Omental fat pad (tissue), 4 donors: ENCODE measurements around the gene AGAP1. TPM values are rescaled to one million over a fixed set of nuclear protein-coding genes. Genes with fewer than 3 reads are reported as not detected.

Experiments
- ATAC-seq: fragments of 150-250 bp; one replicate; pipeline ENCODE4 v1.9.1; 2016; ENCODE audit warnings: mild to moderate bottlenecking, moderate library complexity; ENCODE audit not compliant: low FRiP score
- DNase-seq: peaks from one replicate; pipeline ENCODE4 v3.0.0-alpha.2; 2019; ENCODE audit warnings: low spot score
- total RNA-seq, 4 donors: library from RNA; depleted of rRNA; stranded (reverse); fragments of >200 nt; gene quantifications; one replicate each; pipeline ENCODE4 v1.1.0, GENCODE V29; 2016
- TF ChIP-seq, protein P1 (sequence below), 3 donors: fragments of 450-650 bp; IDR thresholded peaks; one replicate each; pipeline ENCODE4 v1.5.1; 2016 to 2017; ENCODE audit warnings: antibody characterized with exemption in 3 of 3, mild to moderate bottlenecking in 3 of 3, moderate library complexity in 2 of 3

AGAP1 gene
- total RNA-seq, 4 donors from 2014 or later = 15.5 to 24.3 (median 16.2) TPM

DNA sequence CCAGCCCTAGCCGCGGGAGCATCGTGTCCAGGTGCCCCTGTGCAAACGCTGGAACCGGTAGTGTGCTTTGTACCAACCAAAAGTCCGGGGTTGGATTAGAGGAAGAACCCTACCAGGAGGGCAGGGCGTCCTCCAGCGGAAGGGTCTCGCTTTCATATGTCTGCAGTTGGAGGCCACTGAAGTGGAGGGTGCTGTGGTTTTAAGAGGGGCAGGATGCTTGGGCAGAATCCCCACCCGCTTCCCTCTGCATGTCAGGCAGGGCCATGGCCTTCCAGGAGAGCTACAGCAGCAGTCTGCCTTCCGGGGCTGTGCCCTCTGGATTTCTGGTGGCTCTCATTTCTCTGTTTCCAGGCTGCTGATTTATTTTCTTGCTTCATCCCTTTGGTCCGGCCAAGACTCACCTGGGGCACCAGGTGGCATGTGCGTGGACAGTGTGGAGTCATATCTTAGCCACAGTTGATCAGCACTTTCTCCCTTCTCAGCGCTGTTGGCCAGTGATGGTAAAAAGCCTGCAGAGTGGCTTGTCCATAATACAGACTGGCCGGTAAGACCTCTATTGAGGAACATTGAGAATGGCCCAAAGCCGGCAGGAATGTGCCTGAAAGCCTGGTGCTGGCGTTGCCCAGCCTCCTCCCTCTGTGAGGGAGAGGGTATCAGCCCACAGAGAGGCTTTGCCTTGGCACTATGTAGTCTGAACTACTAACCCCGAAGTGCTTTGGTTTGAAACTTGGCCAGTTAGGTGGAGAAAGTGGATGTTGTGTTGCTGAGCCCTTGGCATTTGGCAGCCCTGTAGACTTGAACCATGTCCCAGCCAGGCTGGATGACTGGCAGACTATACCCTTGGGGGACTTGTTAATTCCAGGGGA, 1.8 kb downstream of the AGAP1 start:
- ATAC-seq = no peak
- DNase-seq = no peak
- TF ChIP-seq, protein P1, sequence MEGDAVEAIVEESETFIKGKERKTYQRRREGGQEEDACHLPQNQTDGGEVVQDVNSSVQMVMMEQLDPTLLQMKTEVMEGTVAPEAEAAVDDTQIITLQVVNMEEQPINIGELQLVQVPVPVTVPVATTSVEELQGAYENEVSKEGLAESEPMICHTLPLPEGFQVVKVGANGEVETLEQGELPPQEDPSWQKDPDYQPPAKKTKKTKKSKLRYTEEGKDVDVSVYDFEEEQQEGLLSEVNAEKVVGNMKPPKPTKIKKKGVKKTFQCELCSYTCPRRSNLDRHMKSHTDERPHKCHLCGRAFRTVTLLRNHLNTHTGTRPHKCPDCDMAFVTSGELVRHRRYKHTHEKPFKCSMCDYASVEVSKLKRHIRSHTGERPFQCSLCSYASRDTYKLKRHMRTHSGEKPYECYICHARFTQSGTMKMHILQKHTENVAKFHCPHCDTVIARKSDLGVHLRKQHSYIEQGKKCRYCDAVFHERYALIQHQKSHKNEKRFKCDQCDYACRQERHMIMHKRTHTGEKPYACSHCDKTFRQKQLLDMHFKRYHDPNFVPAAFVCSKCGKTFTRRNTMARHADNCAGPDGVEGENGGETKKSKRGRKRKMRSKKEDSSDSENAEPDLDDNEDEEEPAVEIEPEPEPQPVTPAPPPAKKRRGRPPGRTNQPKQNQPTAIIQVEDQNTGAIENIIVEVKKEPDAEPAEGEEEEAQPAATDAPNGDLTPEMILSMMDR (IDR thresholded peaks at IDR 0.05) = no peak

DNA sequence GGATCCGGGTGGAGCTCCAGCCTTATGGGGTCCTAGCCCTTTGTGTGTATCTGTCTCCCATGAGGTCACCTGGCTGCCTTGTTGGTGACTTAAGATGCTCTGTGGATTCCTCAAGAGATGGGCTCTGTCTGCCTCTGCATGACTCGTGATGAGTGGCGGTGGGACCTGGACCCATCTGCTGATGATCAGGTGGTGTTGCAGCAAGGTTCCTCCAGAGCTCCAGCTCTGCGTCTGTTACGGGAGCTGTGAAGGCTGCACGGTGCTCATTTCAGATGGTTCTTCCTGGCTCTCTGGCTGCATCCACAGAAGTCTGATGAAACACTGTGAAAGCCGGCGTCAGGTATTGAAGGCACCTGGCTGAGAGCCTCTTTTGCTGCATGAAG, 2.4 kb downstream of the AGAP1 start:
- TF ChIP-seq, protein P1 (IDR thresholded peaks at IDR 0.05) = no peak
- no peak for ATAC-seq
- no peak for DNase-seq

- TF ChIP-seq, protein P1 (IDR thresholded peaks at IDR 0.05) = no peak
- DNase-seq = no peak
- ATAC-seq = no peak
Observed at GRCh38 chr2:235497096-235497495, 3.3 kb downstream of the AGAP1 start.

DNA sequence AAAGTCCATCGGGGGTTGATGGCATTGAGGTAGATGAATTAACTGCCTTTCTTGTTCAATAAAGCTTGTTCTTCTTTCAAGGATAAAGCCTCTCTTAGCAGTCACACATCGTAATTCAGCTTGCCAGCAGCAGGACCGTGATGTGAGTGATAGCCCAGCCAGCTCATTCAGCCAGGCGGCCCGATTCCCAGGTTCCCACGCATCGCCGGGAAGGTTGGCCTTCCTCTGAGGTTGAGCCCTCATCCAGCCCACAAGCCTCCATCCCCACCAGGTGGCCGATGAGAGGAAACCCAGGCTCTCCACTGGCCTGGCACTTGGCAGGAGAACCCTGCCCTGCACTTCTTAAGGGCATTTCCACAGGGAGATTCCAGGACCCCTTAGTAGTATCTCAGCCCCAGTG, 4.7 kb downstream of the AGAP1 start:
- TF ChIP-seq, protein P1 (IDR thresholded peaks at IDR 0.05) = no peak
- DNase-seq (no peak), ATAC-seq (no peak)

- no peak for ATAC-seq
- TF ChIP-seq, protein P1 (IDR thresholded peaks at IDR 0.05) = no peak
- DNase-seq = no peak
Observed at GRCh38 chr2:235498946-235499812, 5.3 kb downstream of the AGAP1 start.

- no peak for ATAC-seq
Observed at GRCh38 chr2:235500110-235500760, 6.4 kb downstream of the AGAP1 start.

More at GRCh38 chr2:235500110-235500760, 6.4 kb downstream of the AGAP1 start:
- DNase-seq = no peak
- TF ChIP-seq, protein P1 (IDR thresholded peaks at IDR 0.05) = no peak
